Stimulated activated CD4-positive, alpha-beta T cell treated with anti-CD3 and anti-CD28 coated beads, Interleukin-12 subunit alpha, Interleukin-12 subunit beta, amount 100 ng/mL, for 24 hours (primary cell): ENCODE data around the gene NUDT1.
"Not testable (repeated sequence)": the region's sequence is repeated elsewhere in the genome, so short reads cannot be mapped to it uniquely, and the experiment has no call there.

Experiments used
- DNase-seq, 2 experiments: peaks; one replicate each; pipeline ENCODE4 v3.0.0-alpha.2; 2020; ENCODE audit warnings: low read depth in 2 of 2

The NUDT1 gene

GRCh38 chr7:2269089-2269990 is 27.3 kb downstream of the NUDT1 start:
- DNase-seq: not testable (repeated sequence)

GRCh38 chr7:2269991-2270460 is 28.0 kb downstream of the NUDT1 start:
- no peak for DNase-seq

GRCh38 chr7:2270495-2270894 is 28.5 kb downstream of the NUDT1 start:
- DNase-seq: no peak

GRCh38 chr7:2271273-2272026 is 29.4 kb downstream of the NUDT1 start:
- DNase-seq: no peak

GRCh38 chr7:2272031-2272430 is 30.0 kb downstream of the NUDT1 start:
- no peak for DNase-seq

- no peak for DNase-seq
Measured at GRCh38 chr7:2273866-2274265, 31.8 kb downstream of the NUDT1 start.

GRCh38 chr7:2274666-2275065 is 32.6 kb downstream of the NUDT1 start:
- no peak for DNase-seq

- DNase-seq: no peak
Measured at GRCh38 chr7:2275101-2275500, 33.1 kb downstream of the NUDT1 start.

- no peak for DNase-seq
Measured at GRCh38 chr7:2276107-2276506, 34.1 kb downstream of the NUDT1 start.

- DNase-seq: no peak
Measured at GRCh38 chr7:2278026-2278425, 36.0 kb downstream of the NUDT1 start.

GRCh38 chr7:2279896-2280295 is 37.9 kb downstream of the NUDT1 start:
- DNase-seq: no peak

- no peak for DNase-seq
Measured at GRCh38 chr7:2280424-2280823, 38.4 kb downstream of the NUDT1 start.

- DNase-seq: no peak
Measured at GRCh38 chr7:2281541-2281940, 39.5 kb downstream of the NUDT1 start.

GRCh38 chr7:2282185-2282751 is 40.2 kb downstream of the NUDT1 start:
- no peak for DNase-seq

- DNase-seq: no peak
Measured at GRCh38 chr7:2283074-2283473, 41.0 kb downstream of the NUDT1 start.

- no peak for DNase-seq
Measured at GRCh38 chr7:2287745-2288144, 45.7 kb downstream of the NUDT1 start.

GRCh38 chr7:2288503-2288902 is 46.5 kb downstream of the NUDT1 start:
- DNase-seq: no peak

- DNase-seq: no peak
Measured at GRCh38 chr7:2289111-2289586, 47.1 kb downstream of the NUDT1 start.

GRCh38 chr7:2289621-2290020 is 47.6 kb downstream of the NUDT1 start:
- no peak for DNase-seq

GRCh38 chr7:2290877-2291276 is 48.9 kb downstream of the NUDT1 start:
- no peak for DNase-seq

- DNase-seq: no peak
Measured at GRCh38 chr7:2295936-2296620, 54.1 kb downstream of the NUDT1 start.

GRCh38 chr7:2296832-2297231 is 54.8 kb downstream of the NUDT1 start:
- DNase-seq: no peak
